CD1c-positive myeloid dendritic cell (primary cell): ENCODE data around the gene ZBTB11.
A peak's percentile ranks its signal among the peaks of the same experiment; 100 is the strongest.
"Not testable (repeated sequence)": the region's sequence is repeated elsewhere in the genome, so short reads cannot be mapped to it uniquely, and the experiment has no call there.

Experiments used
- DNase-seq: peaks from one replicate; pipeline ENCODE4 v3.0.0-alpha.2; 2016; ENCODE audit errors: extremely low spot score

ZBTB11 gene

DNA sequence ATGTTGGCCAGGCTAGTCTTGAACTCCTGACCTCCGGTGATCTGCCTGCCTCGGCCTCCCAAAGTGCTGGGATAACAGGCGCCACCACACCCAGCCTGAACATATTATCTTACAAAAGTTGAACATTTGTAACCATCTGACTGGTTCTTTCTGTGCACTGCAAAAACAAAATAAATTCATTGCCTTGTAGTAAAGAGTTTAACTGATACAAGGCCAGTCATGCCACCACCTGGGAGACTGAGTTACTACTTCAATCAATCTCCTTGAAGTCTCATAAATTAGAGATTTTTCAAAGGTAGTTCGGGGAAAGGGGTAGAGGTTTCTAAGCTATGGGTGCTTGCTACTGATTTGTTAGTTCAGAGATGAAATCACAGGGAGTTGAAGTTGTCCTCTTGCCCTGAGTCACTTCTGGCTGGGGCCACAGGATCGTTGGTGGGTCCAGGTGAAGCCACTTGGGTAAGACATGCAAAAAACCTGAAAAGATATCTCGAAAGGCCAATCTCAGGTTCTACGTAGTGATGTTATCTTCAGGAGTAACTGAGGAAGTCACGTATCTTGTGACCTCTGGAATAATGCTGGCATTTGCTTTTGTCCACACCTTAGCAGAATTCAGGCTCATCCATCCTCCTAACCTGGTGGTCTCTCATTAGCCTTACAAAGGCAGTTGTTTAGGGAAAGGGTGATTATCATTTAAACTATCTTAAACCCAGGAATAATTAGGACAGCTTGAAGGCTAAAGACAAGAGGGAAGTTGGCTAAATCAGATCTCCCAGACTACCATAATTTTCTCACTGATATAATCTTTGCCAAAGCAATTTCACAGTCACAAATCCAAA lies 33.7 kb downstream of the ZBTB11 start:
- DNase-seq: no peak

GRCh38 chr3:101642441-101642840 lies 34.5 kb downstream of the ZBTB11 start:
- no peak for DNase-seq

GRCh38 chr3:101641397-101642115 lies 35.4 kb downstream of the ZBTB11 start:
- DNase-seq: not testable (repeated sequence)

DNA sequence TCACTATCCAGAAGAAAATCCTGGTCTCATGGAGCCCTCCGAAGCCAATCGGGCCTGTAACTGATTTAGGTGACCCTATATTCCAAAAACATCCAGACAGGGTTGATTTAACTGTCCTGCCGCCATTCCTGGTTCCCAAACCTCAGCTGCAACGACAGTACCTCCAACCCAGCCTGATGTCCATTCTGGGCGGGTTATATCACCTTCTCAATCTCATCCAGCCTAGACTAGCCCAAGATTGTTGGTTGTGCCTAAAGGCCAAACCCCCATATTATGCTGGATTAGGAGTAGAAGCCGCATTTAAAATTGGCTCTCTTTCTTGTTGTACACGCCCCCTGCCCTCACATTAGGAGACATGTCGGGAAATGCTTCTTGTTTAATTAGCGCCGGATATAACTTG lies 36.7 kb downstream of the ZBTB11 start:
- DNase-seq: no peak

- no peak for DNase-seq
Measured at GRCh38 chr3:101639280-101639963, 37.5 kb downstream of the ZBTB11 start.

DNA sequence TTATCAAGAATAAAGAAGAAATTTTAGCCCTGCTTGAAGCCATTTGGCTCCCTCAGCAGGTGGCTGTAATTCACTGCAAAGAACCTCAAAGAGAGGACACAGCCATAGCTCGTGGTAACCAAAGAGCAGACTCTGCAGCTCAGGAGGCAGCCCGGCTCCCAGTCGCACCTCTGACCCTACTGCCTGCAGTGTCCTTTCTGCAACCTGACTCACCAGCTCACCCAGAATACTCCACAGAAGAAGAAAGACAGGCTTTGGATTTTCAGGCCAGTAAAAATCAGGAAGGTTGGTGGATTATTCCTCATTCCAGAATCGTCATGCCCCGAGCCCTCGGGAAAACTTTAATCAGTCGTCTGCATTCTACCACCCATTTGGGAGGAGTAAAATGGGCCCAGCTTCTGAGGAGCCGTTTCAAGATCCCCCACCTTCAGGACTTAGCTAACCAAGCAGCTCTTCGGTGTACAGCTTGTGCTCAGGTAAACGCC lies 38.6 kb downstream of the ZBTB11 start:
- DNase-seq: no peak

GRCh38 chr3:101637451-101637850 lies 39.5 kb downstream of the ZBTB11 start:
- no peak for DNase-seq

- DNase-seq: peak; percentile 29
Measured at GRCh38 chr3:101635954-101636798, 40.8 kb downstream of the ZBTB11 start.

GRCh38 chr3:101635345-101635744 lies 41.6 kb downstream of the ZBTB11 start:
- DNase-seq: no peak

DNA sequence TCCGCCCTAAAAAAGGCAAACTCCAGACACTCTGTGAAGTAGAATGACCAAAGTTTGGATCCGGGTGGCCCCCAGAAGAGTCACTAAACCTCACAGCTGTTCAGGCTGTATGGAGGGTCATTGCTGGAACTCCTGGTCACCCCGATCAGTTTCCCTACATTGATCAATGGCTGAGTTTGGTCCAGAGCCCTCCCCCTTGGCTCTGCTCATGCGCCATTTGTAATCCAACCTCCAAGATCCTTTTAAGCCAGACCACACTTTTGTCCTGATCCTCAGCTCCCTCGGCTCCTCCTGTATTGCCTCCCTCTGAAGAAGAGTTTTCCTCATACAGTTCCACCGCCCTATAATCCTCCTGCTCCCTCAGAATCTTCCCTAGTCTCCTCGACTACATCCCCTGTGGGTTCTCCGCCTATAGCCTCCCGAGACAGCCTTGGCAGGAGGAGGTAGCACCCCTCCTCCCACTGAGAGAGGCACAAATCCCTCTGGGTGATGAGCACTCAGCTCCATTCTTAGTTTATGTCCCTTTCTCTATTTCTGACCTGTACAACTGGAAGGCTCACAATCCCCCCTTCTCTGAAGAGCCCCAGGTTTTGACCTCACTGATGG lies 42.2 kb downstream of the ZBTB11 start:
- DNase-seq: no peak

- DNase-seq: no peak
Measured at GRCh38 chr3:101633186-101633585, 43.7 kb downstream of the ZBTB11 start.

GRCh38 chr3:101632586-101632985 lies 44.3 kb downstream of the ZBTB11 start:
- DNase-seq: no peak

- not testable (repeated sequence) for DNase-seq
Measured at GRCh38 chr3:101631959-101632358, 45.0 kb downstream of the ZBTB11 start.

DNA sequence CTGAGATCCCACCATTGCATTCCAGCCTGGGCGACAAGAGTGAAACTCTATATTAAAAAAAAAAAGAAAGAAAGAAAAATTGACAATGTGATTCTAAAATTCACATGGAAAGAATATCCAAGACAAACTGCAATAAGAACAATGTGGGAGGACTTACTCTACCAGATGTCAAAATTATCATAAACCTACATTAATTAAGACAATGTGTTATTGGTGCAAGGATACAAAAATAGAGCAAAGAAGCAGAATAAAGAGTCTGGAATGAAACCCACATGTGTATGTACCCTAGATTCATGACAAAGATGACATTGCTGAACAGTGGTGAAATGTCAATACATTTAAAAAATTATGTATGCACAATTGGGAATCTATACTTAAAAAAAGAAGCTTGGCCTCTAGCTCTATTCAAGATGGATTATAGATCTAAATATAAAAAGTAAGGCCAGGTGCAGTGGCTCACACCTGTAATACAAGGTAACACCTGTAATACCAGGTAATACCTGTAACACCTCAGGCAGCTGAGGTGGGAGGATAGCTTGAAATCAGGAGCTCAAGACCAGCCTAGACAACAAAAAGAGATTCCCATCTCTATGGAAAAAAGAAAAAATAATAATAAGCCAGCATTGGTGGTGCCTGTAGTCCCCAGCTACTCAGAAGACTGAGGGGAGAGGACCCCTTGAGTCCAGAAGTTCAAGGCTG lies 45.7 kb downstream of the ZBTB11 start:
- no peak for DNase-seq

DNA sequence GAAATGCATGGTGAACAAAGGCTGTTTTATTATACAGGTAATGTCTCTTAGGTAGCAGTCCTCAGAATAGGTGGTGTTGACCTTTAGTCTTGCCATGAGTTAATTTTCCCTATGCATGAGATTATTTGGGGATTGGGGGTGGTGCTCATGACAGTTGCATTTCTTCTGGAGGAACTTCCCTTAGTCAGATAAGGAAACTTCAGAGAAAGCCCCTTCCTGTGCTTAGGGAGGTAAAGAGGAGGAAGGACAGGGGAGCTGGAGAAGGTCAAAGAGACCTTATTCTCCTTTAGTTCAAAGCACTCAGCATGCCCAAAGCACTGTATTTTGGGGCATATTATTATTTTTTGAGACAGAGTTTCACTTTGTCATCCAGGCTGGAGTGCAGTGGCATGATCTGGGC lies 47.7 kb downstream of the ZBTB11 start:
- no peak for DNase-seq

- DNase-seq: no peak
Measured at GRCh38 chr3:101625879-101626278, 51.1 kb downstream of the ZBTB11 start.

GRCh38 chr3:101624857-101625256 lies 52.1 kb downstream of the ZBTB11 start:
- DNase-seq: no peak

DNA sequence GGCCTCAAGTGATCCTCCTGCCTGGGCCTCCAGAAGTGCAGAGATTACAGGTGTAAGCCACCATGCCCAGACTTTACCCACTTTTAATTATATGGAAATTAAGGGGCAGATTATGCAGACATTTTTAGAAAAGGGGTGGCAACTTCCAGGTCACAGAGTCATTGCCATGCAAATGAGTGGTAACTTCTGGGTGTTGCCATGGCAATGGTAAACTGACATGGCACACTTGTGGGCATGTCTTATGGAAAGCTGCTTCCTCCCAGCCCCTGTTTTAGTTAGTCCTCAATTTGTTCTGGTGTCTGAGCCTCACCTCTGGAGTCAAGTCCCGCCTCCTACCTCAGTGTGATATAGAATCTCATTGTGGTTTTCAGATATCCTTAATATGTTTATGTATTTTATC lies 53.3 kb downstream of the ZBTB11 start:
- no peak for DNase-seq

DNA sequence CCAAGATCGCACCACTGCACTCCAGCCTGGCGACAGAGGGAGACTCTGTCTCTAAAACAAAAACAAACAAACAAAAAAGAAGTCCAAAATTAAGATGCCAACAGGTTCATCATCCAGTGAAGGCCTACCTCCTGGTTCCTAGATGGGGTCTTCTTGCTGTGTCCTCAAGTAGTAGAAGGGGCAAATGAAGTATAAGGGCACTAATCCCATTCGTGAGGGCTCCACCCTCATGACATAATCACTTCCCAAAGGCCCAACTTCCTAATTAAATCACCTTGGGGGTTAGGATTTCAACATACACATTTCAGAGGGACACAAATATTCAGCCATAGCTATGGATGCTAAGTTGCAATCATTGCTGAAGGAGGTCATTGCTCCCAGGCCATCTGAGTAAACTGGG lies 57.2 kb downstream of the ZBTB11 start:
- DNase-seq: no peak

GRCh38 chr3:101618726-101619125 lies 58.2 kb downstream of the ZBTB11 start:
- DNase-seq: no peak
